ENCODE results near the gene SYNE4.

DNA sequence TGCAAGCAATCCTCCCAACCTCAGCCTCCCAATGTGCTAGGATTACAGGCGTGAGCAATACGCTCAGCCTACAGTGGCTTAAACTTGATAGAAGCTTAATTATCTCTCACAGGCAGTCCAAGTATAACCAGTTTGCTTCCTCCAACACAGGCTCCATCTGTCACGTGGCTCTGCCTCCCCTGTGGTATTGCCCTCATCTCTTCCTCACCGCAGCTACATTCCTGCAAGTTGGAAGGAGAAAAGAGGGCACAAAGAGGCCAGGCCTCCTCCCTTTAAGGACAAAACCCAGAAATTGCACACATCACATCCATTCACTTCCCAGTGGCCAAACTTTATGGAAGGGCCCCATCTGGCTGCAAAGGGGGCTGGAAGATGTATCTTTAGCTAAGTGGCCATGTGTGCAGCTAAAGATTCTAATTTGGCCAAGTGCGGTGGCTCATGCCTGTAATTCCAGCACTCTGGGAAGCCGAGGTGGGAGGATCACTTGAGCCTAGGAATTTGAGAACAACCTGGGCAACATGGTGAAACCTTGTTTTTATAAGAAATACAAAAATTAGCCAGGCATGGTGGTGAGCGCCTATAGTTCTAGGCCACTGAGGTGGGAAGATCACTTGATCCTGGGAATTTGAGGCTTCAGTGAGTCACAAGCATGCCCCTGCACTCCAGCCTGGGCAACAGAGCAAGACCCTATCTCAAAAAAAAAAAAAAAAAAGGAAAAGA lies 16.7 kb downstream of the SYNE4 start:
- TF ChIP-seq RCOR1 (IDR thresholded peaks at IDR 0.05; ENCODE audit: low read length), result no peak
- TF ChIP-seq, protein P1, sequence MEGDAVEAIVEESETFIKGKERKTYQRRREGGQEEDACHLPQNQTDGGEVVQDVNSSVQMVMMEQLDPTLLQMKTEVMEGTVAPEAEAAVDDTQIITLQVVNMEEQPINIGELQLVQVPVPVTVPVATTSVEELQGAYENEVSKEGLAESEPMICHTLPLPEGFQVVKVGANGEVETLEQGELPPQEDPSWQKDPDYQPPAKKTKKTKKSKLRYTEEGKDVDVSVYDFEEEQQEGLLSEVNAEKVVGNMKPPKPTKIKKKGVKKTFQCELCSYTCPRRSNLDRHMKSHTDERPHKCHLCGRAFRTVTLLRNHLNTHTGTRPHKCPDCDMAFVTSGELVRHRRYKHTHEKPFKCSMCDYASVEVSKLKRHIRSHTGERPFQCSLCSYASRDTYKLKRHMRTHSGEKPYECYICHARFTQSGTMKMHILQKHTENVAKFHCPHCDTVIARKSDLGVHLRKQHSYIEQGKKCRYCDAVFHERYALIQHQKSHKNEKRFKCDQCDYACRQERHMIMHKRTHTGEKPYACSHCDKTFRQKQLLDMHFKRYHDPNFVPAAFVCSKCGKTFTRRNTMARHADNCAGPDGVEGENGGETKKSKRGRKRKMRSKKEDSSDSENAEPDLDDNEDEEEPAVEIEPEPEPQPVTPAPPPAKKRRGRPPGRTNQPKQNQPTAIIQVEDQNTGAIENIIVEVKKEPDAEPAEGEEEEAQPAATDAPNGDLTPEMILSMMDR (IDR thresholded peaks at IDR 0.05), result no peak
- TF ChIP-seq RFX5 (IDR thresholded peaks at IDR 0.05; ENCODE audit: low read length), result no peak
- no peak for TF ChIP-seq RXRA (IDR thresholded peaks at IDR 0.05; ENCODE audit: borderline replicate concordance, low read depth)
- TF ChIP-seq EP300 (IDR thresholded peaks at IDR 0.05; ENCODE audit: borderline replicate concordance in 1 of 2, low read depth in 1 of 2, low read length in 1 of 2), result no peak
- no peak for TF ChIP-seq NFIC (IDR thresholded peaks at IDR 0.05; ENCODE audit: borderline replicate concordance)
- no peak for TF ChIP-seq MXI1 (IDR thresholded peaks at IDR 0.05; ENCODE audit: low read depth, low read length)
- TF ChIP-seq SIN3A (IDR thresholded peaks at IDR 0.05; ENCODE audit: borderline replicate concordance, low read depth, low read length), result no peak
- TF ChIP-seq TEAD4 (IDR thresholded peaks at IDR 0.05; ENCODE audit: borderline replicate concordance, insufficient read depth), result no peak
- TF ChIP-seq, protein P2, sequence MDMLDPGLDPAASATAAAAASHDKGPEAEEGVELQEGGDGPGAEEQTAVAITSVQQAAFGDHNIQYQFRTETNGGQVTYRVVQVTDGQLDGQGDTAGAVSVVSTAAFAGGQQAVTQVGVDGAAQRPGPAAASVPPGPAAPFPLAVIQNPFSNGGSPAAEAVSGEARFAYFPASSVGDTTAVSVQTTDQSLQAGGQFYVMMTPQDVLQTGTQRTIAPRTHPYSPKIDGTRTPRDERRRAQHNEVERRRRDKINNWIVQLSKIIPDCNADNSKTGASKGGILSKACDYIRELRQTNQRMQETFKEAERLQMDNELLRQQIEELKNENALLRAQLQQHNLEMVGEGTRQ (IDR thresholded peaks at IDR 0.05; ENCODE audit: borderline replicate concordance, low read depth, low read length), result no peak
- no peak for TF ChIP-seq NRF1 (IDR thresholded peaks at IDR 0.05; ENCODE audit: low read depth, low read length)
- TF ChIP-seq POLR2AphosphoS5 (IDR thresholded peaks at IDR 0.05; ENCODE audit: low read depth, low read length), result no peak
- no peak for TF ChIP-seq SMC3 (IDR thresholded peaks at IDR 0.05; ENCODE audit: low read depth, low read length)
